SK-N-MC (cell line): ENCODE measurements around the gene KCNN1.

Source experiments
- EZH2 ChIP-seq: fragments of 200-600 bp; sonication (generic); IDR thresholded peaks from one replicate; pipeline ENCODE4 v1.6.1; 2017; ENCODE audit warnings: antibody characterized with exemption
- POLR2AphosphoS5 ChIP-seq: IDR thresholded peaks from 2 replicates; pipeline ENCODE4 v1.6.1; 2012; ENCODE audit warnings: mild to moderate bottlenecking, low read depth, low read length, borderline replicate concordance

GRCh38 chr19:17937371-17937900 lies 29.5 kb upstream of the KCNN1 start:
- TF ChIP-seq EZH2: no peak
- TF ChIP-seq POLR2AphosphoS5: no peak
